Mesothelial cell of epicardium (in vitro differentiated cells): ENCODE data around the gene ITPKA. TPM values are rescaled to one million over a fixed set of nuclear protein-coding genes. Genes with fewer than 3 reads are reported as not detected.

Experiments used
- DNase-seq, 2 experiments: peaks; one replicate each; pipeline ENCODE4 v3.0.0; 2021; ENCODE audit warnings: low spot score in 2 of 2; ENCODE audit not compliant: unreplicated experiment in 2 of 2
- H3K27ac Mint-ChIP-seq: 2 replicates; pipeline ENCODE4 v1.8.0; 2021; ENCODE audit warnings: mixed read lengths
- H3K27me3 Mint-ChIP-seq: 2 replicates; pipeline ENCODE4 v1.8.0; 2021; ENCODE audit warnings: low read depth, mixed read lengths
- H3K36me3 Mint-ChIP-seq: 2 replicates; pipeline ENCODE4 v1.8.0; 2021; ENCODE audit warnings: mixed read lengths
- H3K4me1 Mint-ChIP-seq: 2 replicates; pipeline ENCODE4 v1.8.0; 2021; ENCODE audit warnings: mixed read lengths
- H3K4me3 Mint-ChIP-seq: 2 replicates; pipeline ENCODE4 v1.8.0; 2021; ENCODE audit warnings: mild to moderate bottlenecking, moderate library complexity, mixed read lengths
- H3K9me3 Mint-ChIP-seq: 2 replicates; pipeline ENCODE4 v1.8.0; 2021; ENCODE audit warnings: mixed read lengths
- total RNA-seq: library from RNA; stranded (reverse); gene quantifications from 3 replicates; pipeline ENCODE4 v1.2.1, GENCODE V29; 2021
- TF ChIP-seq, protein P1 (sequence below): fragments of 200-600 bp; sonication (generic); IDR thresholded peaks from one replicate; pipeline ENCODE4 v1.5.0; 2021; ENCODE audit warnings: antibody characterized with exemption; ENCODE audit not compliant: unreplicated experiment

ITPKA gene
- total RNA-seq, 1 donor from 2014 or later: 0.80 TPM

DNA sequence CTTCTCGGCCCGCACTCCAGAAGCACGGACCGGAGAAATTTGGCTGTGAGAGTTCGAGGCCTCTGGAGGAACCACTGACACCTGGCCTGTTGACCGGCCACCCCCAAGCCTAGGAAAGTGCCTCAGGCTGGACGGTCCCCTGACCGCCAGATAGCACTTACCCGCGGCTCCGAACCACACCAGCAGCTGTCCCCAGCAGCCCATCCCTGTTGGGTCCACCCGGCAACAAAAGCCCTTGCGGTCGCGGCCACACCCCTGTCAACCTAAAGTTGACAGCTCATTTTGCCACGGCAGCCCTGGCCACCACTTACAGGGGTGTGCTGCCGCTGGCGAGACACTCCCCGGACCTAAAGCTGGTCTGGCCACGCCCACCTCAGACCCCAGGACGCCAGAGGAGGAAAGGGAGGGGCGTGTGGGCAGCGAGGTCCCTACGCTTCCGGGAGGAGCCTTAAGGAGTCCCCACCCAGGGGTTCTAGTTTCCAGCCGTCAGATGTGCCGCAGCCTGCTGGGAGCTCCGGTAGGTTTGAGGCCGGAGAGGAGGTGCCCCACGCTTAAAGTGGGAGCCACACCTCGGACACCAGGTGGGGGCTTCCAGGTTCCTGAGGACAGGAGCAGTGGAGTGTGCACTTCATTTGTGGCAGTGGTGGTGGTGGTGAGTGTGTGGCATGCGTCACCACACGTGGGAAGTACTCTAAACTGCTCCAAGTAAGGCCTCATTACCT is 20.0 kb downstream of the ITPKA start, which contains the start of gene LTK:
Gene LTK, minus strand, starts transcription at position 322 of the 722 bp plus-strand sequence. Its CDS starts 118 bp downstream, at position 204.
- Mint-ChIP-seq H3K27me3 (peaks cover 50% of the 10 kb centered on the region), H3K4me3 (peak within 1 kb of the TSS; percentile 69), H3K9me3 (no peaks in the 10 kb centered on the region), H3K27ac (no peak within 1 kb of the TSS), H3K4me1 (peaks cover 20% of the 10 kb centered on the region), H3K36me3 (peaks cover 17% of the 10 kb centered on the region)
- TF ChIP-seq, protein P1, sequence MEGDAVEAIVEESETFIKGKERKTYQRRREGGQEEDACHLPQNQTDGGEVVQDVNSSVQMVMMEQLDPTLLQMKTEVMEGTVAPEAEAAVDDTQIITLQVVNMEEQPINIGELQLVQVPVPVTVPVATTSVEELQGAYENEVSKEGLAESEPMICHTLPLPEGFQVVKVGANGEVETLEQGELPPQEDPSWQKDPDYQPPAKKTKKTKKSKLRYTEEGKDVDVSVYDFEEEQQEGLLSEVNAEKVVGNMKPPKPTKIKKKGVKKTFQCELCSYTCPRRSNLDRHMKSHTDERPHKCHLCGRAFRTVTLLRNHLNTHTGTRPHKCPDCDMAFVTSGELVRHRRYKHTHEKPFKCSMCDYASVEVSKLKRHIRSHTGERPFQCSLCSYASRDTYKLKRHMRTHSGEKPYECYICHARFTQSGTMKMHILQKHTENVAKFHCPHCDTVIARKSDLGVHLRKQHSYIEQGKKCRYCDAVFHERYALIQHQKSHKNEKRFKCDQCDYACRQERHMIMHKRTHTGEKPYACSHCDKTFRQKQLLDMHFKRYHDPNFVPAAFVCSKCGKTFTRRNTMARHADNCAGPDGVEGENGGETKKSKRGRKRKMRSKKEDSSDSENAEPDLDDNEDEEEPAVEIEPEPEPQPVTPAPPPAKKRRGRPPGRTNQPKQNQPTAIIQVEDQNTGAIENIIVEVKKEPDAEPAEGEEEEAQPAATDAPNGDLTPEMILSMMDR: no peak
- no peak for DNase-seq

DNA sequence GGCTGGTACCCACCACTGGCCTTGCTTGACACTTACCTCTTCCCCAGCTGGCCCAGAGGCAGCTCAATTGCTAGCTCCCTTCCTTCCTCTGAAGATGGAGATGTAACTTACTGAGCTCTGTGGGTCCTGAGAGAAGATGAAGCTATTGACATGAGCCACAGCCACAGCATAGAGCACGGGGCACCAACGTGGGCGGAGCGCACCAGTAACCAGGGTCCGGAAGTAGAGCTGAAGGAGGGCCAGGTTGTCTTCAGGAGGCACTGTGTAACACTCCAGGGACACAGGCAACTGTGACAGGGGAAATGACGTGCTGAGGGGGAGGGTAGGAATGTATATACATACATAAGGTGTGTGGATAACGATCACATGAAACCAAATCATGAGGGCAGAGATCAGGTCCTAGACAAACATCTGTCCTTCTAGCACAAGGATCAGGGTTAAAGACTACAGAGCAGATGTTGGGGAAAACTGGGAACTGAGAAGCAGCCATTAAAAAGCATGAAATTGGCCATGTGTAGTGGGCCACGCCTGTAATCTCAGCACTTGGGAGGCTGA is 24.3 kb downstream of the ITPKA start:
- H3K27me3 Mint-ChIP-seq: peaks cover 17% of the 10 kb centered on the region
- peaks cover 23% of the 10 kb centered on the region for H3K36me3 Mint-ChIP-seq
- no peaks in the 10 kb centered on the region for H3K9me3 Mint-ChIP-seq

DNA sequence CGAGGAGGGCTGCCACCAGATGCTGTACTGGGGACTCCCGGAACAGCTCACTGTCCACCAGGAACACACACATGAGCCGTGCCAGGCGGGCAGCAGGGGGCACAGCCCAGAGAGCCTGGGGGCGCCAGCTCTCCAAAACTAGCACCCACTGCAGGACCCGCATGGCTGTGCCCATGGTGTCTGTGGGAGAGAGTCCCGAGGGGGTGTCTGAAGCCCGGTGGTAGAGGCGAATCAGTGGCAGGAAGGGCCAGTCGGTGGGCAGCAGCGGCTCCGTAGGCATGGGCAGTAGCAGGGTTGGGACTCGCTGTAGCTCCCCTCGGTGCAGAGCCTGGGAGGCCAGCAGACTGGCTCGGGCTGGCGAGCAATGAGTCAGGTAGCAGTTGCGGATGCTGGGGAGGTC is 27.0 kb downstream of the ITPKA start:
- Mint-ChIP-seq H3K9me3 (no peaks in the 10 kb centered on the region), H3K36me3 (peaks cover 26% of the 10 kb centered on the region), H3K4me3 (no peak overlapping the region), H3K4me1 (no peaks in the 10 kb centered on the region), H3K27ac (no peak overlapping the region), H3K27me3 (no peaks in the 10 kb centered on the region)
- TF ChIP-seq, protein P1: no peak
- DNase-seq: no peak

More for the DNA sequence above, 24.3 kb downstream of the ITPKA start:
- no peak for DNase-seq
- Mint-ChIP-seq H3K4me1 (peaks cover 9% of the 10 kb centered on the region), H3K4me3 (no peak overlapping the region), H3K27ac (no peak overlapping the region)
- TF ChIP-seq, protein P1: no peak

GRCh38 chr15:41521614-41522013 is 27.9 kb downstream of the ITPKA start:
- H3K27me3 Mint-ChIP-seq: no peaks in the 10 kb centered on the region
- H3K4me1 Mint-ChIP-seq: no peaks in the 10 kb centered on the region
- H3K4me3 Mint-ChIP-seq: no peak overlapping the region
- no peaks in the 10 kb centered on the region for H3K9me3 Mint-ChIP-seq
- H3K36me3 Mint-ChIP-seq: peaks cover 28% of the 10 kb centered on the region
- no peak overlapping the region for H3K27ac Mint-ChIP-seq
- no peak for DNase-seq
- TF ChIP-seq, protein P1: no peak

- Mint-ChIP-seq H3K36me3 (peaks cover 26% of the 10 kb centered on the region), H3K9me3 (no peaks in the 10 kb centered on the region), H3K27ac (no peak overlapping the region), H3K4me1 (no peaks in the 10 kb centered on the region), H3K4me3 (no peak overlapping the region), H3K27me3 (no peaks in the 10 kb centered on the region)
- TF ChIP-seq, protein P1: no peak
- no peak for DNase-seq
These were observed 29.4 kb downstream of the ITPKA start for GRCh38 chr15:41523097-41523496.
